A673 (cell line): ENCODE results near the gene PEX3. TPM values are rescaled to one million over a fixed set of nuclear protein-coding genes. Genes with fewer than 3 reads are reported as not detected.

Experiments
- BruUV-seq: library from RNA; stranded (reverse); fragments of 400-500 nt; replicated peaks from 2 replicates; lab custom pipeline; 2021; lab: Mats Ljungman, UMichigan
- CTCF ChIA-PET: fragments of 300-600 bp; sonication (Branson Sonifier 250); formaldehyde crosslinking; loops from one replicate; lab custom pipeline; 2022; ENCODE audit warnings: antibody characterized with exemption; lab: Charles Lee
- POLR2A ChIA-PET: fragments of 300-600 bp; sonication (Branson Sonifier 250); formaldehyde crosslinking; loops from one replicate; lab custom pipeline; 2022; ENCODE audit warnings: antibody characterized with exemption; ENCODE audit not compliant: low non-redundant PET; lab: Charles Lee
- DNase-seq: peaks from one replicate; pipeline ENCODE4 v3.0.0-alpha.2; 2015; ENCODE audit warnings: low spot score
- H3K27ac ChIP-seq: fragments of 200-600 bp; sonication (generic); 2 replicates; pipeline ENCODE4 v1.5.1; 2016; ENCODE audit warnings: mixed run types, low read depth, mild to moderate bottlenecking, mixed read lengths, antibody characterized with exemption, low read length; ENCODE audit not compliant: poor library complexity, severe bottlenecking
- H3K27me3 ChIP-seq: fragments of 200-600 bp; sonication (generic); replicated peaks from 2 replicates; pipeline ENCODE4 v1.6.1; 2017; ENCODE audit warnings: mixed run types, low read depth, mild to moderate bottlenecking, mixed read lengths, antibody characterized with exemption, low read length; ENCODE audit not compliant: insufficient read depth, poor library complexity
- H3K36me3 ChIP-seq: fragments of 200-600 bp; sonication (generic); 2 replicates; pipeline ENCODE4 v1.6.1; 2016; ENCODE audit warnings: mixed run types, mild to moderate bottlenecking, mixed read lengths, antibody characterized with exemption, low read length; ENCODE audit not compliant: insufficient read depth, poor library complexity, severe bottlenecking
- H3K4me1 ChIP-seq: fragments of 200-600 bp; sonication (generic); 2 replicates; pipeline ENCODE4 v1.6.1; 2017; ENCODE audit warnings: mixed run types, mild to moderate bottlenecking, mixed read lengths, antibody characterized with exemption, low read length; ENCODE audit not compliant: insufficient read depth, poor library complexity, severe bottlenecking
- H3K4me3 ChIP-seq: fragments of 200-600 bp; sonication (generic); 2 replicates; pipeline ENCODE4 v1.5.1; 2016; ENCODE audit warnings: low read depth, mixed run types, mild to moderate bottlenecking, mixed read lengths, low read length; ENCODE audit not compliant: poor library complexity, severe bottlenecking
- H3K9me3 ChIP-seq: fragments of 200-600 bp; sonication (generic); 2 replicates; pipeline ENCODE4 v1.6.1; 2016; ENCODE audit warnings: mixed run types, low read depth, mild to moderate bottlenecking, mixed read lengths, antibody characterized with exemption, low read length; ENCODE audit not compliant: poor library complexity, severe bottlenecking
- EZH2 ChIP-seq: fragments of 200-600 bp; sonication (generic); IDR thresholded peaks from 2 replicates; pipeline ENCODE4 v1.6.1; 2017; ENCODE audit warnings: borderline replicate concordance, low read depth, mild to moderate bottlenecking, mixed read lengths, antibody characterized with exemption, low read length; ENCODE audit not compliant: poor library complexity, severe bottlenecking
- intact Hi-C: fragments of 100-400 bp; cut with micrococcal nuclease; formaldehyde crosslinking; loops from one replicate; pipeline ENCODE4 v1.10.0; 2022; ENCODE audit not compliant: unreplicated experiment
- total RNA-seq: library from RNA; stranded (reverse); gene quantifications from 2 replicates; pipeline ENCODE4 v1.2.3, GENCODE V29; 2021
- TF ChIP-seq, protein P1 (sequence below): fragments of 300-800, 200-600 bp; sonication (generic); conservative IDR thresholded peaks from 2 replicates; pipeline ENCODE4 v1.5.1; 2017; ENCODE audit warnings: low read depth, mild to moderate bottlenecking, antibody characterized with exemption, low read length, moderate library complexity, mixed read lengths

The PEX3 gene
- total RNA-seq, 1 experiment from 2014 or later = 19.0 TPM

DNA sequence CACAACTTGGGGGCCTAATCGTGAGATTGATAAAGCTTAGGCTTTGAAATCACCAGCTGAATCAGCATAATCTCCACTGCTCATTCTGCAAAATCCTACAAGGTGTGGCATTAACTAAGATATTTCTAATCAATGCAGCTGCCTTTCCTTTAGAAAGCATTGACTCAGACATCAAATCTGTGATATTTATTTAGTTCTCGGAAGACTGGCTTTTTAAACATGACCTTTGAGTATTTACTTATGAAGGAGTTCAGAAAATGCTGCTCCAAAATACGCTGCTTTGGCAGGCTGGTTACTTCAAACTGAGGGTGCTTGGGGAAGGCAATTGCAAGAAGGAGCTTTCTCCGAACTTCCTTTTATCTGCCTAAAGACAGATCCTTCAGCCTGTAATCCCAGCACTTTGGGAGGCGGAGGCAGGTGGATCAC, 84.6 kb downstream of the PEX3 start:
- no peak for TF ChIP-seq EZH2
- TF ChIP-seq, protein P1, sequence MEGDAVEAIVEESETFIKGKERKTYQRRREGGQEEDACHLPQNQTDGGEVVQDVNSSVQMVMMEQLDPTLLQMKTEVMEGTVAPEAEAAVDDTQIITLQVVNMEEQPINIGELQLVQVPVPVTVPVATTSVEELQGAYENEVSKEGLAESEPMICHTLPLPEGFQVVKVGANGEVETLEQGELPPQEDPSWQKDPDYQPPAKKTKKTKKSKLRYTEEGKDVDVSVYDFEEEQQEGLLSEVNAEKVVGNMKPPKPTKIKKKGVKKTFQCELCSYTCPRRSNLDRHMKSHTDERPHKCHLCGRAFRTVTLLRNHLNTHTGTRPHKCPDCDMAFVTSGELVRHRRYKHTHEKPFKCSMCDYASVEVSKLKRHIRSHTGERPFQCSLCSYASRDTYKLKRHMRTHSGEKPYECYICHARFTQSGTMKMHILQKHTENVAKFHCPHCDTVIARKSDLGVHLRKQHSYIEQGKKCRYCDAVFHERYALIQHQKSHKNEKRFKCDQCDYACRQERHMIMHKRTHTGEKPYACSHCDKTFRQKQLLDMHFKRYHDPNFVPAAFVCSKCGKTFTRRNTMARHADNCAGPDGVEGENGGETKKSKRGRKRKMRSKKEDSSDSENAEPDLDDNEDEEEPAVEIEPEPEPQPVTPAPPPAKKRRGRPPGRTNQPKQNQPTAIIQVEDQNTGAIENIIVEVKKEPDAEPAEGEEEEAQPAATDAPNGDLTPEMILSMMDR = no peak
- CTCF ChIA-PET = no interaction called here
- no TSS peak for BruUV-seq
- H3K27ac ChIP-seq = no peak overlapping the region
- peaks cover 16% of the 10 kb centered on the region for H3K27me3 ChIP-seq
- no peak for DNase-seq
- no peaks in the 10 kb centered on the region for H3K9me3 ChIP-seq
- H3K4me1 ChIP-seq = no peaks in the 10 kb centered on the region
- POLR2A ChIA-PET = no interaction called here
- H3K36me3 ChIP-seq = no peaks in the 10 kb centered on the region
- intact Hi-C loops = loop anchor here (10.0 kb wide), 1 partner anchor 840 kb away; no protein-coding TSS in a partner anchor
- no peak overlapping the region for H3K4me3 ChIP-seq

DNA sequence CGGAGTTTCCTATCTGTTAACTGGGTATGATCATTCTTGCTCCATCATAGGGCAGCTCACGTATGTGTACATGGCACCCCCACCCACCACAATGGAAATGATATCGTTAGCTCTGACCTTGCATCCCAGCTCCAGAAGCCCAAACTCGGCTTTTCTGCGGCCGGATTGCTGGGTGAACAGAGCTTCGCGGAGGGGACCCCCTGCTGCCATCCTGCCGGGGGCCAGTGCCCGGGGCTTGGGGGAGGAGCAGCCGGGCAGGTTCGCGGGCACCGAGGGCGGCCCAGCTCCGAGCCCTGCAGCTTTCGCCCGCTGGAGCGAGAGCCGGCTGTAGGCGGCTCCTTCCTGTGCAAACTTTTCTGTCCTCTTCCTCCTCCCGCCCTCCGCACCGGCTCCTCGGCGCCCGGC, 85.9 kb downstream of the PEX3 start:
- Histone ChIP-seq H3K4me1 (no peaks in the 10 kb centered on the region), H3K4me3 (peak overlapping the region; percentile 36), H3K27ac (no peak overlapping the region), H3K9me3 (no peaks in the 10 kb centered on the region), H3K36me3 (no peaks in the 10 kb centered on the region), H3K27me3 (peaks cover 16% of the 10 kb centered on the region)
- ChIA-PET POLR2A (no interaction called here), CTCF (no interaction called here)
- intact Hi-C loops = loop anchor here (10.0 kb wide), 1 partner anchor 842 kb away; no protein-coding TSS in a partner anchor
- TF ChIP-seq, protein P1 = no peak
- no peak for TF ChIP-seq EZH2
- peak; percentile 19 for DNase-seq
- BruUV-seq = no TSS peak

DNA sequence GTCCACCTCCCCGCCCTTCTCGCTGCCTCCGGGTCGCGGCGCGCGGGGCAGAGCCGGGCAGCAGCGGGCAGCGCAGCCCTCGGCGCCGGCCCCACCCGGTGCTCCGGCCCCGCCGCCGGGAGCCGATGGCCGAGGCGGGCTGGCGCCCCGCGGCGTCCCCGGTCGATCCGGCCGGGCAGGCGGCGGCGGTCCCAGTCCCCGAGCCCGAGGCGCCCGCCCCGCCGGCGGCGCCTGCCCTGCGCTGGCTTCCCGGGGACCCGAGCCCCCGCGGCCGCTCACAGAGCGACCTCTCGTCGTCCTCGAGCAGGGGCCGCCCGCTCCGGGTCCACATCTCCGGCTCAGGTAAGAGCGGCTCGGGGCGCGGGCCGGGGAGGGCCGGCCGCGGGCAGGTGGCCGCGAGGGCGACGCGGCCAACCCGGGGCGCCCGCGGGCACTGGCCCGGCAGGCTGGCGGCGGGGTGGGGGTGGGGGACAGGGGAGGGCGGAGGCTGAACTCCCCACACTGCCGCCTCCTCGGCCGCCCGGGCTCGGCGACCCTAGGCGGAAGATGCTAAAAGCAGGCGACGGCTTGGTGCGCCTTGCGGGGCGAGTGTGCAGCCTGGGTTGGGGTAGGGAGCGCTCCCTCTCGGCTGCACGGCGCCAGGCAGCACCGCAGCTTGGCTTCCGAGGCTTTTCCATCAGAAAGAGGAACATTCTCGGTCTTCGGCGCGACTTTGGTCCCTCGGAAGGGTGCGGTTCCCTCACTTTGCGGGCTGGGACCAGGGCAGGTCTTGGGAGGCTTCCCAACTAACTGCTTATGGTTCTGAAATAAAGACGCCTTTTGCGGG, 86.5 kb downstream of the PEX3 start:
- CTCF ChIA-PET = no interaction called here
- POLR2A ChIA-PET = no interaction called here
- no TSS peak for BruUV-seq
- no peaks in the 10 kb centered on the region for H3K36me3 ChIP-seq
- TF ChIP-seq EZH2 = no peak
- TF ChIP-seq, protein P1 = peak; percentile 48
- no peaks in the 10 kb centered on the region for H3K9me3 ChIP-seq
- peak; percentile 67 for DNase-seq
- peaks cover 14% of the 10 kb centered on the region for H3K27me3 ChIP-seq
- H3K4me3 ChIP-seq = peak overlapping the region; percentile 36
- no peak overlapping the region for H3K27ac ChIP-seq
- intact Hi-C loops = loop anchor here (10.0 kb wide), 1 partner anchor 842 kb away; no protein-coding TSS in a partner anchor
- no peaks in the 10 kb centered on the region for H3K4me1 ChIP-seq
